Body of pancreas (tissue), 4 donors: ENCODE data around the gene GLIPR1. TPM values are rescaled to one million over a fixed set of nuclear protein-coding genes. Genes with fewer than 3 reads are reported as not detected.

Experiments
- ATAC-seq: fragments of 150-250 bp; one replicate; pipeline ENCODE4 v1.9.1; 2016
- DNase-seq, 4 donors: peaks; one replicate each; pipeline ENCODE4 v3.0.0-alpha.2; 2019
- H3K27ac ChIP-seq, 4 donors: fragments of 200-600 bp; sonication (generic); 1 replicate in 3 of 4; 2 replicates in 1 of 4; pipeline versions ENCODE4 v1.5.1 to v1.6.1; 2016 to 2019; ENCODE audit warnings: mild to moderate bottlenecking in 1 of 4, mixed read lengths in 1 of 4, moderate library complexity in 1 of 4
- H3K27me3 ChIP-seq, 2 donors: fragments of 200-600 bp; sonication (generic); one replicate each; pipeline ENCODE4 v1.6.0; 2016; ENCODE audit warnings: mild to moderate bottlenecking in 1 of 2
- H3K36me3 ChIP-seq, 2 donors: fragments of 200-600 bp; sonication (generic); replicated peaks in 1 of 2; 2 replicates each; pipeline ENCODE4 v1.5.1; 2016; ENCODE audit warnings: low read depth in 2 of 2; ENCODE audit not compliant: insufficient read depth in 1 of 2
- H3K4me1 ChIP-seq: fragments of 200-600 bp; sonication (generic); one replicate; pipeline ENCODE4 v1.6.0; 2016
- H3K4me3 ChIP-seq, 2 donors: fragments of 200-600 bp; sonication (generic); 1 replicate in 1 of 2; 2 replicates in 1 of 2; pipeline ENCODE4 v1.5.1; 2016 to 2019
- H3K9me3 ChIP-seq, 3 donors: fragments of 200-600 bp; sonication (generic); 1 replicate in 2 of 3; 2 replicates in 1 of 3; pipeline ENCODE4 v1.5.1; 2016
- CTCF ChIP-seq, 7 experiments: fragments of 450-650 bp in 4 of 7; fragments of 200-600 bp in 3 of 7; sonication (generic) in 3 of 7; IDR thresholded peaks; one replicate each; pipeline ENCODE4 v1.5.1; 2016 to 2019; ENCODE audit warnings: antibody characterized with exemption in 7 of 7
- POLR2A ChIP-seq, 3 donors: fragments of 450-650 bp; IDR thresholded peaks; one replicate each; pipeline ENCODE4 v1.6.1; 2016; ENCODE audit warnings: antibody characterized with exemption in 3 of 3, mild to moderate bottlenecking in 2 of 3
- WGBS, 2 donors: methylation state at CpG; one replicate each; pipeline ENCODE4 v1.1.5; 2017; 5-methylcytosine and 5-hydroxymethylcytosine counted together
- intact Hi-C: fragments of 100-400 bp; cut with DNase I; formaldehyde crosslinking; loops from one replicate; pipeline ENCODE4 v1.15.1; 2023
- total RNA-seq, 2 donors: library from RNA; depleted of rRNA; stranded (reverse); fragments of >200 nt; gene quantifications; one replicate each; pipeline ENCODE4 v1.1.0, GENCODE V29; 2016

Gene GLIPR1
- total RNA-seq, 2 donors from 2014 or later: 5.4 to 6.3 TPM

GRCh38 chr12:75503459-75503858 is 22.9 kb downstream of the GLIPR1 start:
- H3K36me3 ChIP-seq: peaks cover 9 to 21% of the 10 kb centered on the region in 2 donors
- ATAC-seq (no peak), DNase-seq (no peak)
- H3K4me1 ChIP-seq: peaks cover 4% of the 10 kb centered on the region
- H3K9me3 ChIP-seq: no peaks in the 10 kb centered on the region
- H3K4me3 ChIP-seq: no peak overlapping the region
- H3K27ac ChIP-seq: no peak overlapping the region
- no peak for TF ChIP-seq CTCF (IDR thresholded peaks at IDR 0.05)
- no peak for TF ChIP-seq POLR2A (IDR thresholded peaks at IDR 0.05)
- 61 to 65% methylated on average over 3 of the region's 3 CpGs for WGBS, 2 donors
- intact Hi-C loops: no loop called here
- no peaks in the 10 kb centered on the region for H3K27me3 ChIP-seq

DNA sequence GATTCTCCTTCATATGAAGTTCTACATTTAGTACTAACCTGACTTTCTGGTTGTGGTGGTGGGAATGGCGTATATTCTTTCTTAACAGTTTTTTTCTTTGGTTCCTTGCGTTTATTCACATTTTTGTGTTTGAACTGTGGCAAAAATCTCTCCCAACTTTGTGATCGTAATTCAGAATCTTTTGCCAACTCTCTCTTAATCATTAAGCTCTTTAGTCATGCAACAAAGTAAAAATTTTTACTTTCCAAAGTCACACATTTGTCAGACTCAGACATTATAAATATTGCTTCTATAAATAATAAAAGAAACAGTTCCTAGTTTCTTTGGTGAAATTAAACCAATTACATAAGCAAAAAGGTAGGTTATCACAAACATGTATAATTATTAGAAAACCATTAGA is 23.3 kb downstream of the GLIPR1 start:
- intact Hi-C loops: no loop called here
- no peak for TF ChIP-seq CTCF (IDR thresholded peaks at IDR 0.05)
- TF ChIP-seq POLR2A (IDR thresholded peaks at IDR 0.05): no peak
- peaks cover 5% of the 10 kb centered on the region for H3K4me1 ChIP-seq
- H3K36me3 ChIP-seq: peaks cover 9 to 21% of the 10 kb centered on the region in 2 donors
- no peaks in the 10 kb centered on the region for H3K27me3 ChIP-seq
- no peaks in the 10 kb centered on the region for H3K9me3 ChIP-seq
- DNase-seq (no peak), ATAC-seq (no peak)
- no peak overlapping the region for H3K4me3 ChIP-seq
- 41 to 52% methylated on average over 3 of the region's 3 CpGs for WGBS, 2 donors
- H3K27ac ChIP-seq: no peak overlapping the region

- Histone ChIP-seq H3K4me1 (peaks cover 24% of the 10 kb centered on the region), H3K36me3 (peaks cover 6 to 15% of the 10 kb centered on the region in 2 donors), H3K4me3 (no peak overlapping the region), H3K9me3 (no peaks in the 10 kb centered on the region), H3K27ac (no peak overlapping the region), H3K27me3 (no peaks in the 10 kb centered on the region)
- WGBS, 2 donors: 58 to 70% methylated on average over 2 of the region's 2 CpGs
- TF ChIP-seq CTCF (IDR thresholded peaks at IDR 0.05) (peak in 6 of 7 experiments; percentile 36 to 51 (median 42)), POLR2A (IDR thresholded peaks at IDR 0.05) (no peak)
- no peak for DNase-seq
- intact Hi-C loops: no loop called here
- peak; percentile 35 for ATAC-seq
Observed at GRCh38 chr12:75505706-75506312, 25.3 kb downstream of the GLIPR1 start.

DNA sequence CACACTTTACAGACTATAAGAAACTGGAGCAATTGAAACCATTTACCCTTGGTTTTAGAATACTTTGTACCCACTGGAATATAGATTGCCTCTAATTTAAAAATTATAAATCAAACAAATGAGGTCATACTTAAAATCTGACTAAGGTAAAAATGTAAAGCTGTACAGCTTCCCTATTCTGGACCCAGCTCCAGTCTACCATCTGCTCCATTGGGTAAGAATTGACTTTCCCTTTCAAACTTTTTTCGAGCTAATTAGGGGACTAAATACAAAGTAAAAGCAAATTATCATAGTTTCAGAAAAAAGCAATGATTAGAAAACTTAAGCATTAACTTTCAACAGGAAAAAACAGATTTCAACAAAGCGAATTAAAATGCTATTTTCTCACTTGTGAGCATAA is 26.5 kb downstream of the GLIPR1 start:
- H3K36me3 ChIP-seq: peaks cover 0 to 5% of the 10 kb centered on the region in 2 donors
- DNase-seq: no peak
- no peaks in the 10 kb centered on the region for H3K27me3 ChIP-seq
- H3K27ac ChIP-seq: no peak overlapping the region
- intact Hi-C loops: no loop called here
- no peaks in the 10 kb centered on the region for H3K9me3 ChIP-seq
- TF ChIP-seq POLR2A (IDR thresholded peaks at IDR 0.05) (no peak), CTCF (IDR thresholded peaks at IDR 0.05) (no peak)
- WGBS, 2 donors: 65 to 69% methylated on average over 2 of the region's 2 CpGs
- H3K4me1 ChIP-seq: peaks cover 28% of the 10 kb centered on the region
- H3K4me3 ChIP-seq: no peak overlapping the region
- no peak for ATAC-seq

- no peak for DNase-seq
- ATAC-seq: no peak
- no peak for TF ChIP-seq CTCF (IDR thresholded peaks at IDR 0.05)
- TF ChIP-seq POLR2A (IDR thresholded peaks at IDR 0.05): no peak
- H3K4me3 ChIP-seq: no peak overlapping the region
- no peak overlapping the region for H3K27ac ChIP-seq
- H3K4me1 ChIP-seq: peaks cover 30% of the 10 kb centered on the region
- H3K27me3 ChIP-seq: no peaks in the 10 kb centered on the region
- intact Hi-C loops: no loop called here
- H3K9me3 ChIP-seq: no peaks in the 10 kb centered on the region
- H3K36me3 ChIP-seq: peaks cover 0 to 5% of the 10 kb centered on the region in 2 donors
- WGBS, 2 donors: 70 to 76% methylated on average over 2 of the region's 2 CpGs
Observed at GRCh38 chr12:75508159-75508558, 27.6 kb downstream of the GLIPR1 start.
